Measurements from ENCODE around the gene BCKDHB. TPM values are rescaled to one million over a fixed set of nuclear protein-coding genes. Genes with fewer than 3 reads are reported as not detected.

Gene BCKDHB
- total and polyA plus RNA-seq, 10 donors = 6.3 to 16.4 (median 11.0) TPM

GRCh38 chr6:80363501-80364122, 257.1 kb downstream of the BCKDHB start:
- no peak for TF ChIP-seq CTCF (IDR thresholded peaks at IDR 0.05 in 8 of 11, conservative IDR thresholded peaks at IDR 0.05 in 3 of 11)
- no peak for TF ChIP-seq POLR2AphosphoS5 (IDR thresholded peaks at IDR 0.05)
- TF ChIP-seq POLR2A (IDR thresholded peaks at IDR 0.05) = no peak
- Histone ChIP-seq H3K9me3 (no peaks in the 10 kb centered on the region), H3K27me3 (replicated peaks in 1 of 7) (no peaks in the 10 kb centered on the region), H3K36me3 (no peaks in the 10 kb centered on the region), H3K4me3 (no peak overlapping the region), H3K27ac (no peak overlapping the region), H3K4me1 (no peaks in the 10 kb centered on the region)
- no peak for DNase-seq
- WGBS, 5 donors = 85 to 97% (median 90%) methylated on average over 3 of the region's 3 CpGs
- intact Hi-C loops (cut with DNase I; ENCODE audit: low total_unique reads) = no loop called here

GRCh38 chr6:80364149-80364548, 257.7 kb downstream of the BCKDHB start:
- WGBS, 5 donors = 78 to 91% (median 88%) methylated on average over 3 of the region's 3 CpGs
- DNase-seq = no peak
- H3K36me3 ChIP-seq = no peaks in the 10 kb centered on the region
- no peak overlapping the region for H3K4me3 ChIP-seq
- intact Hi-C loops (cut with DNase I; ENCODE audit: low total_unique reads) = no loop called here
- H3K27ac ChIP-seq = no peak overlapping the region
- H3K9me3 ChIP-seq = no peaks in the 10 kb centered on the region
- H3K4me1 ChIP-seq = no peaks in the 10 kb centered on the region
- TF ChIP-seq CTCF (IDR thresholded peaks at IDR 0.05 in 8 of 11, conservative IDR thresholded peaks at IDR 0.05 in 3 of 11) = no peak
- H3K27me3 ChIP-seq (replicated peaks in 1 of 7) = no peaks in the 10 kb centered on the region

- Histone ChIP-seq H3K27ac (no peak overlapping the region), H3K36me3 (no peaks in the 10 kb centered on the region)
- intact Hi-C loops (cut with DNase I; ENCODE audit: low total_unique reads) = no loop called here
Observed at GRCh38 chr6:80366051-80366450, 259.6 kb downstream of the BCKDHB start.

GRCh38 chr6:80366714-80367113, 260.2 kb downstream of the BCKDHB start:
- Histone ChIP-seq H3K36me3 (no peaks in the 10 kb centered on the region), H3K27me3 (replicated peaks in 1 of 7) (no peaks in the 10 kb centered on the region), H3K4me1 (no peaks in the 10 kb centered on the region), H3K4me3 (no peak overlapping the region), H3K27ac (no peak overlapping the region), H3K9me3 (peaks cover 0 to 7% (median 0%) of the 10 kb centered on the region in 8 donors)
- no peak for TF ChIP-seq CTCF (IDR thresholded peaks at IDR 0.05 in 8 of 11, conservative IDR thresholded peaks at IDR 0.05 in 3 of 11)
- TF ChIP-seq POLR2AphosphoS5 (IDR thresholded peaks at IDR 0.05) = no peak
- no peak for TF ChIP-seq POLR2A (IDR thresholded peaks at IDR 0.05)
- DNase-seq = no peak
- intact Hi-C loops (cut with DNase I; ENCODE audit: low total_unique reads) = no loop called here

More at GRCh38 chr6:80366051-80366450, 259.6 kb downstream of the BCKDHB start:
- 66 to 90% (median 81%) methylated on average over 4 of the region's 4 CpGs for WGBS, 5 donors
- H3K27me3 ChIP-seq (replicated peaks in 1 of 7) = no peaks in the 10 kb centered on the region
- H3K4me1 ChIP-seq = no peaks in the 10 kb centered on the region
- H3K9me3 ChIP-seq = peaks cover 0 to 2% (median 0%) of the 10 kb centered on the region in 8 donors
- no peak for DNase-seq
- H3K4me3 ChIP-seq = no peak overlapping the region
- TF ChIP-seq CTCF (IDR thresholded peaks at IDR 0.05 in 8 of 11, conservative IDR thresholded peaks at IDR 0.05 in 3 of 11) = no peak
- no peak for TF ChIP-seq POLR2AphosphoS5 (IDR thresholded peaks at IDR 0.05)
- TF ChIP-seq POLR2A (IDR thresholded peaks at IDR 0.05) = no peak
